ENCODE data around the gene CDH4. TPM values are rescaled to one million over a fixed set of nuclear protein-coding genes. Genes with fewer than 3 reads are reported as not detected.

CDH4 gene
- total and polyA plus RNA-seq, 2 of the 13 experiments (the other 11 are each of a cell fraction or from before 2014, with no cell fraction given) = not detected

DNA sequence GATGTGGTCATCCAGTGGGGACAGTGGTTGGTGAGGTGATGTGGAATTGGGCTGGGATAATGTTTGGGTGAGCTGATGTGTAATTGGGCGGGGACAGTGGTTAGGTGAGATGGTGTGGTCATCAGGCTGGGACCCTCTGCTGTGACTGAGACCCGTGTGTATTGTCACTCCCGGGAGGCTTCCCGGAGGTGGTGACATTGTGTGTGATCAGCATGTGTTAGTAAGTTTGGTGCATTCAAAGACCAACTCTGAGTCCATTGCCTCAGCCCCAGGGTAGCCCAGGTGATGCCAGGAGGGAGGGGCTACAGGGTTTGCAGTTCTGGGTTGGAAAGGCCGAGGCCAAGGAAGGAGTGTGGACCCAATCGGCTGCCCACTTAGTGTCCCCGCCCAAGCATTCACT, 438.1 kb downstream of the CDH4 start:
- H3K27me3 ChIP-seq (ENCODE audit: control insufficient read depth in 1 of 2, insufficient read depth in 2 of 2, low read length in 2 of 2) = peaks cover 24 to 68% of the 10 kb centered on the region in 2 experiments; a peak in 3 of 5 replicates
- no peak overlapping the region for H2AFZ ChIP-seq (ENCODE audit: low read length)
- no peaks in the 10 kb centered on the region for H3K36me3 ChIP-seq (replicated peaks in 1 of 2; ENCODE audit: control insufficient read depth in 1 of 2, insufficient read depth in 2 of 2, low read length in 2 of 2)
- ChIA-PET CTCF (ENCODE audit: low intra/inter-chr PET ratio, low total read pairs) (no interaction called here), POLR2A (no interaction called here)
- FAIRE-seq (no peak), ATAC-seq (no peak), DNase-seq (ENCODE audit: low spot score) (no peak)
- H3K9me3 ChIP-seq (ENCODE audit: low read length) = no peaks in the 10 kb centered on the region
- intact Hi-C loops (cut with micrococcal nuclease; ENCODE audit: unreplicated experiment) = no loop called here
- 1% methylated on average over 7 of the region's 7 CpGs for WGBS (ENCODE audit: low lambda C conversion rate)
- BruUV-seq (replicated peaks) = no TSS peak
- H3K4me3 ChIP-seq (replicated peaks in 1 of 3; ENCODE audit: insufficient read depth in 1 of 3, low read depth in 2 of 3, low read length in 3 of 3) = no peak overlapping the region
- no peak overlapping the region for H3K4me2 ChIP-seq (ENCODE audit: low read depth, low read length)
- H3K27ac ChIP-seq (ENCODE audit: extremely low read length, insufficient read depth, low read length) = no peak overlapping the region
- no peaks in the 10 kb centered on the region for H3K4me1 ChIP-seq (ENCODE audit: insufficient read depth, low read length)
- no peaks in the 10 kb centered on the region for H4K20me1 ChIP-seq (ENCODE audit: insufficient read depth, low read length)
- H3K79me2 ChIP-seq (ENCODE audit: insufficient read depth, low read length) = no peaks in the 10 kb centered on the region
- in situ Hi-C loops (cut with HindIII; ENCODE audit: extremely low pct_ligation_motif_present, low pct_unique_long_range_greater_than_20kb) = no loop called here
- no peak overlapping the region for H3K9ac ChIP-seq (ENCODE audit: insufficient read depth, low read depth, low read length)
- TF ChIP-seq ZNF746 (CRISPR knock-in tag; IDR thresholded peaks at IDR 0.05) = no peak
- TF ChIP-seq STAT5B (CRISPR knock-in tag; IDR thresholded peaks at IDR 0.05) = no peak
- TF ChIP-seq, protein P1, sequence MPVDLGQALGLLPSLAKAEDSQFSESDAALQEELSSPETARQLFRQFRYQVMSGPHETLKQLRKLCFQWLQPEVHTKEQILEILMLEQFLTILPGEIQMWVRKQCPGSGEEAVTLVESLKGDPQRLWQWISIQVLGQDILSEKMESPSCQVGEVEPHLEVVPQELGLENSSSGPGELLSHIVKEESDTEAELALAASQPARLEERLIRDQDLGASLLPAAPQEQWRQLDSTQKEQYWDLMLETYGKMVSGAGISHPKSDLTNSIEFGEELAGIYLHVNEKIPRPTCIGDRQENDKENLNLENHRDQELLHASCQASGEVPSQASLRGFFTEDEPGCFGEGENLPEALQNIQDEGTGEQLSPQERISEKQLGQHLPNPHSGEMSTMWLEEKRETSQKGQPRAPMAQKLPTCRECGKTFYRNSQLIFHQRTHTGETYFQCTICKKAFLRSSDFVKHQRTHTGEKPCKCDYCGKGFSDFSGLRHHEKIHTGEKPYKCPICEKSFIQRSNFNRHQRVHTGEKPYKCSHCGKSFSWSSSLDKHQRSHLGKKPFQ (CRISPR knock-in tag; IDR thresholded peaks at IDR 0.05; ENCODE audit: insufficient replicate concordance) = no peak
- TF ChIP-seq ZNF430 (CRISPR knock-in tag; IDR thresholded peaks at IDR 0.05) = no peak
- no peak for TF ChIP-seq ONECUT2 (CRISPR knock-in tag; IDR thresholded peaks at IDR 0.05)
- TF ChIP-seq, protein P2, sequence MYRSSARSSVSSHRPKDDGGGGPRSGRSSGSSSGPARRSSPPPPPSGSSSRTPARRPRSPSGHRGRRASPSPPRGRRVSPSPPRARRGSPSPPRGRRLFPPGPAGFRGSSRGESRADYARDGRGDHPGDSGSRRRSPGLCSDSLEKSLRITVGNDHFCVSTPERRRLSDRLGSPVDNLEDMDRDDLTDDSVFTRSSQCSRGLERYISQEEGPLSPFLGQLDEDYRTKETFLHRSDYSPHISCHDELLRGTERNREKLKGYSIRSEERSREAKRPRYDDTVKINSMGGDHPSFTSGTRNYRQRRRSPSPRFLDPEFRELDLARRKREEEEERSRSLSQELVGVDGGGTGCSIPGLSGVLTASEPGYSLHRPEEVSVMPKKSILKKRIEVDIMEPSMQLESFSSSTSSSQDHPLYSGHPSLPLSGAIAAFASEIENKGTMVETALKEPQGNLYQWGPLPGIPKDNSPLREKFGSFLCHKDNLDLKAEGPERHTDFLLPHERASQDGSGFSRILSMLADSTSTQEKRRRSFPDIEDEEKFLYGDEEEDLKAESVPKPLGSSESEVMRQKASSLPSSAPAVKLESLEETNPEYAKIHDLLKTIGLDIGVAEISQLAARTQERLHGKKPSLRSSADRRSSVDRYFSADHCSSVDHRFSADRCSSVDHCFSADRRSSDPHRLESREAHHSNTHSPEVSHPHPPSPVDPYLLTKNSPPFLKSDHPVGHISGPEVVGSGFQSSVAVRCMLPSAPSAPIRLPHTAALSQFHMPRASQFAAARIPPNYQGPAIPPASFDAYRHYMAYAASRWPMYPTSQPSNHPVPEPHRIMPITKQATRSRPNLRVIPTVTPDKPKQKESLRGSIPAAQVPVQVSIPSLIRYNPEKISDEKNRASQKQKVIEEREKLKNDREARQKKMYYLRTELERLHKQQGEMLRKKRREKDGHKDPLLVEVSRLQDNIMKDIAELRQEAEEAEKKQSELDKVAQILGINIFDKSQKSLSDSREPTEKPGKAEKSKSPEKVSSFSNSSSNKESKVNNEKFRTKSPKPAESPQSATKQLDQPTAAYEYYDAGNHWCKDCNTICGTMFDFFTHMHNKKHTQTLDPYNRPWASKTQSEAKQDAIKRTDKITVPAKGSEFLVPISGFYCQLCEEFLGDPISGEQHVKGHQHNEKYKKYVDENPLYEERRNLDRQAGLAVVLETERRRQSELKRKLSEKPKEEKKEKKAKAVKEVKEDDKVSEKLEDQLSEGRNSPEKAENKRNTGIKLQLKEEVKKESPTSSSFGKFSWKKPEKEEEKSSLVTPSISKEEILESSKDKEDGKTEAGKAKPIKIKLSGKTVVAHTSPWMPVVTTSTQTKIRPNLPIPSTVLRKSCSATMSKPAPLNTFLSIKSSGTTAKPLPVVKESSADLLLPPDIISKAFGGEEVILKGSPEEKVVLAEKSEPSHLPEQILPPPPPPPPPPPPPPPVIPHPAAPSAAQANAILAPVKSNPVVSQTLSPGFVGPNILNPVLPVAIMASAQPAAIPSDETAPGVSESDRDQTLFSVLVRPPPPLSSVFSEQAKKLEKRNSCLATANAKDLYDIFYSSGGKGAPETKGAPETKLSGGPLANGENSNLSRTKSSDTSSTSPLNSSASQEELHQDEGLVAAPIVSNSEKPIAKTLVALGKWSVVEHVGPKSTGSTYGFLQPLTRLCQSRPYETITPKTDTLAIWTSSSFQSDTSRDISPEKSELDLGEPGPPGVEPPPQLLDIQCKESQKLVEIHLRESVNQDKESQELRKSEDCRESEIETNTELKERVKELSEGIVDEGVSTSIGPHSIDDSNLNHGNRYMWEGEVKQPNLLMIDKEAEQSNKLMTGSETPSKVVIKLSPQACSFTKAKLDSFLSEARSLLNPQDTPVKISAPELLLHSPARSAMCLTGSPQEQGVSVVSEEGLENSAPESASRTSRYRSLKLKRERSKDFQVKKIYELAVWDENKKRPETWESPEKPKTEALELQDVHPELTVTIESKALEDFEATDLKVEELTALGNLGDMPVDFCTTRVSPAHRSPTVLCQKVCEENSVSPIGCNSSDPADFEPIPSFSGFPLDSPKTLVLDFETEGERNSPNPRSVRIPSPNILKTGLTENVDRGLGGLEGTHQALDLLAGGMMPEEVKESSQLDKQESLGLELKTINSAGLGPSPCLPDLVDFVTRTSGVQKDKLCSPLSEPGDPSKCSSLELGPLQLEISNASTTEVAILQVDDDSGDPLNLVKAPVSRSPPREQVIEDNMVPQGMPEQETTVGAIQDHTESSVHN (CRISPR knock-in tag; IDR thresholded peaks at IDR 0.05) = no peak
- no peak for TF ChIP-seq CHD2 (IDR thresholded peaks at IDR 0.05; ENCODE audit: low read depth, low read length)
- no peak for TF ChIP-seq POGZ (CRISPR knock-in tag; IDR thresholded peaks at IDR 0.05)
- TF ChIP-seq ZNF782 (CRISPR knock-in tag; IDR thresholded peaks at IDR 0.05; ENCODE audit: borderline replicate concordance) = no peak
- TF ChIP-seq EEA1 (CRISPR knock-in tag; IDR thresholded peaks at IDR 0.05; ENCODE audit: borderline replicate concordance) = no peak
- TF ChIP-seq ZNF614 (CRISPR knock-in tag; IDR thresholded peaks at IDR 0.05; ENCODE audit: borderline replicate concordance) = no peak
- TF ChIP-seq ZNF205 (CRISPR knock-in tag; IDR thresholded peaks at IDR 0.05) = no peak
- TF ChIP-seq LCORL (IDR thresholded peaks at IDR 0.05) = no peak
- TF ChIP-seq LCORL (CRISPR knock-in tag; IDR thresholded peaks at IDR 0.05) = no peak
- no peak for TF ChIP-seq FOSL2 (CRISPR knock-in tag; IDR thresholded peaks at IDR 0.05)
- no peak for TF ChIP-seq DNMT1 (CRISPR knock-in tag; IDR thresholded peaks at IDR 0.05)

Measured in HepG2 (cell line).